ENCODE data around the gene PEX11A. TPM values are rescaled to one million over a fixed set of nuclear protein-coding genes. Genes with fewer than 3 reads are reported as not detected.
"Not testable (repeated sequence)": the region's sequence is repeated elsewhere in the genome, so short reads cannot be mapped to it uniquely, and the experiment has no call there.

Gene PEX11A
- 7.1 and 7.3 TPM in 2 replicates for total RNA-seq
- polyA plus RNA-seq (2012): 6.4 TPM

GRCh38 chr15:89690276-89691218 lies at the start of gene PEX11A, which contains the start of gene WDR93:
Gene PEX11A (minus strand): TSS chr15:89690754. CDS start chr15:89690632, 122 bp downstream.
Gene WDR93 (plus strand): TSS chr15:89690811. CDS start chr15:89701747, 10,936 bp downstream.
- DNase-seq (ENCODE audit: low read depth): peak; percentile 77

- DNase-seq (ENCODE audit: low read depth): peak; percentile 71
Measured at GRCh38 chr15:89740137-89740536, 49.6 kb upstream of the PEX11A start.

- DNase-seq (ENCODE audit: low read depth): no peak
Measured at GRCh38 chr15:89735773-89736172, 45.2 kb upstream of the PEX11A start.

- DNase-seq (ENCODE audit: low read depth): peak; percentile 62
Measured at GRCh38 chr15:89732451-89733172, 42.1 kb upstream of the PEX11A start.

GRCh38 chr15:89731275-89731674 lies 40.7 kb upstream of the PEX11A start:
- DNase-seq (ENCODE audit: low read depth): no peak

- peak; percentile 29 for DNase-seq (ENCODE audit: low read depth)
Measured at GRCh38 chr15:89728254-89728653, 37.7 kb upstream of the PEX11A start.

- DNase-seq (ENCODE audit: low read depth): no peak
Measured at GRCh38 chr15:89725064-89725463, 34.5 kb upstream of the PEX11A start.

- DNase-seq (ENCODE audit: low read depth): no peak
Measured at GRCh38 chr15:89724621-89725020, 34.1 kb upstream of the PEX11A start.

GRCh38 chr15:89723031-89723430 lies 32.5 kb upstream of the PEX11A start:
- no peak for DNase-seq (ENCODE audit: low read depth)

GRCh38 chr15:89714775-89715174 lies 24.2 kb upstream of the PEX11A start:
- DNase-seq (ENCODE audit: low read depth): no peak

GRCh38 chr15:89707577-89707976 lies 17.0 kb upstream of the PEX11A start:
- DNase-seq (ENCODE audit: low read depth): no peak

GRCh38 chr15:89704411-89704810 lies 13.9 kb upstream of the PEX11A start:
- no peak for DNase-seq (ENCODE audit: low read depth)

GRCh38 chr15:89695198-89695597 lies 4.6 kb upstream of the PEX11A start:
- DNase-seq (ENCODE audit: low read depth): no peak

GRCh38 chr15:89693696-89694095 lies 3.1 kb upstream of the PEX11A start:
- DNase-seq (ENCODE audit: low read depth): no peak

GRCh38 chr15:89693091-89693490 lies 2.5 kb upstream of the PEX11A start:
- no peak for DNase-seq (ENCODE audit: low read depth)

- not testable (repeated sequence) for DNase-seq (ENCODE audit: low read depth)
Measured at GRCh38 chr15:89689930-89690275, 651 bp downstream of the PEX11A start.

- DNase-seq (ENCODE audit: low read depth): no peak
Measured at GRCh38 chr15:89686522-89686921, 4.0 kb downstream of the PEX11A start.

GRCh38 chr15:89685995-89686394 lies 4.6 kb downstream of the PEX11A start:
- no peak for DNase-seq (ENCODE audit: low read depth)

GRCh38 chr15:89681146-89681545 lies 9.4 kb downstream of the PEX11A start:
- no peak for DNase-seq (ENCODE audit: low read depth)

GRCh38 chr15:89680282-89680873 lies 10.2 kb downstream of the PEX11A start:
- DNase-seq (ENCODE audit: low read depth): peak; percentile 27

GRCh38 chr15:89679212-89679611 lies 11.3 kb downstream of the PEX11A start, which contains the start of gene PLIN1:
Gene PLIN1 (minus strand): TSS chr15:89679367. CDS start chr15:89677489, 1,878 bp downstream.
- DNase-seq (ENCODE audit: low read depth): no peak

GRCh38 chr15:89677381-89677780 lies 13.2 kb downstream of the PEX11A start:
- no peak for DNase-seq (ENCODE audit: low read depth)
